ENCODE results near the gene CD163L1.

GRCh38 chr12:7324176-7324575 is 119.8 kb downstream of the CD163L1 start:
- no peak for TF ChIP-seq CTCF (IDR thresholded peaks at IDR 0.05)
- TF ChIP-seq POLR2A (IDR thresholded peaks at IDR 0.05): no peak
